CD4-positive, alpha-beta T cell (primary cell): ENCODE data around the gene DTL. TPM values are rescaled to one million over a fixed set of nuclear protein-coding genes. Genes with fewer than 3 reads are reported as not detected.

Experiments used
- ATAC-seq: fragments of 200-7000 bp; cut with Tn5 transposase; one replicate; pipeline ENCODE4 v1.10.0; 2022; ENCODE audit warnings: mild to moderate bottlenecking; ENCODE audit not compliant: poor library complexity
- CTCF ChIA-PET: fragments of 350-600 bp; sonication (Branson Sonifier 250); formaldehyde crosslinking; loops from one replicate; lab custom pipeline; 2021; ENCODE audit warnings: antibody characterized with exemption, inconsistent platforms; lab: Charles Lee
- POLR2A ChIA-PET: fragments of 350-600 bp; sonication (Branson Sonifier 250); formaldehyde crosslinking; loops from one replicate; lab custom pipeline; 2021; ENCODE audit warnings: antibody characterized with exemption, inconsistent platforms; lab: Charles Lee
- DNase-seq, 14 experiments: peaks; one replicate each; pipeline ENCODE4 v3.0.0-alpha.2; 2013 to 2020; ENCODE audit warnings: mixed read lengths in 2 of 14
- H3K27ac ChIP-seq, 2 donors: one replicate each; pipeline versions ENCODE4 v1.5.1 to v1.7.0; 2013; ENCODE audit warnings: low read length in 2 of 2, low read depth in 1 of 2, mild to moderate bottlenecking in 1 of 2
- H3K27me3 ChIP-seq, 2 experiments: 1 replicate in 1 of 2; 2 replicates in 1 of 2; pipeline versions ENCODE4 v1.6.1 to v1.7.0; 2013; ENCODE audit warnings: low read length in 2 of 2, control low read depth in 1 of 2, mild to moderate bottlenecking in 1 of 2, moderate library complexity in 1 of 2; ENCODE audit not compliant: insufficient read depth in 2 of 2, control insufficient read depth in 1 of 2
- H3K36me3 ChIP-seq: one replicate; pipeline ENCODE4 v1.6.1; 2013; ENCODE audit warnings: low read length, control low read depth; ENCODE audit not compliant: insufficient read depth
- H3K4me1 ChIP-seq: one replicate; pipeline ENCODE4 v1.6.1; 2013; ENCODE audit warnings: low read length, control low read depth; ENCODE audit not compliant: insufficient read depth
- H3K4me3 ChIP-seq: one replicate; pipeline ENCODE4 v1.5.1; 2013; ENCODE audit warnings: mild to moderate bottlenecking, low read length, moderate library complexity
- H3K9me3 ChIP-seq, 2 experiments: 1 replicate in 1 of 2; 2 replicates in 1 of 2; pipeline versions ENCODE4 v1.6.1 to v1.7.0; 2013; ENCODE audit warnings: low read length in 2 of 2, mild to moderate bottlenecking in 2 of 2, control low read depth in 1 of 2, moderate library complexity in 1 of 2; ENCODE audit not compliant: control insufficient read depth in 1 of 2, insufficient read depth in 1 of 2
- H3K27ac Mint-ChIP-seq: one replicate; pipeline ENCODE4 v1.8.0; 2020; ENCODE audit warnings: mixed read lengths
- H3K27me3 Mint-ChIP-seq: one replicate; pipeline ENCODE4 v1.8.0; 2021; ENCODE audit warnings: mixed read lengths
- H3K36me3 Mint-ChIP-seq: one replicate; pipeline ENCODE4 v1.8.0; 2021; ENCODE audit warnings: low read depth, mixed read lengths
- H3K4me1 Mint-ChIP-seq: one replicate; pipeline ENCODE4 v1.8.0; 2021; ENCODE audit warnings: low read depth, mixed read lengths
- H3K4me3 Mint-ChIP-seq: one replicate; pipeline ENCODE4 v1.8.0; 2020; ENCODE audit warnings: mild to moderate bottlenecking, mixed read lengths
- H3K9me3 Mint-ChIP-seq: one replicate; pipeline ENCODE4 v1.8.0; 2020; ENCODE audit warnings: mixed read lengths
- intact Hi-C, 2 experiments: fragments of 100-400 bp; cut with DNase I in 1 of 2; cut with micrococcal nuclease in 1 of 2; formaldehyde crosslinking; loops; one replicate each; pipeline versions ENCODE4 v1.15.1 to v1.9.0; 2023 to 2025; cut with DNase I, micrococcal nuclease
- total RNA-seq, 174 experiments: library from RNA in 2 of 174; stranded (reverse) in 2 of 174; gene quantifications; one replicate each; pipeline ENCODE4 v1.2.3 and lab custom pipeline; 2021 to 2026
- TF ChIP-seq, protein P1 (sequence below): fragments of 200-600 bp; IDR thresholded peaks from one replicate; pipeline ENCODE4 v1.8.0; 2022; ENCODE audit warnings: antibody characterized with exemption, mild to moderate bottlenecking

Gene DTL
- total RNA-seq, 2 experiments from 2014 or later, result 0.49 to 0.64 TPM

- POLR2A ChIA-PET, result interaction anchor here (0.7 to 0.9 kb wide), 2 partner anchors 9 to 10 kb away, joined by 3 to 4 read pairs; no protein-coding TSS in a partner anchor
- no peak overlapping the region for H3K27ac ChIP-seq
- ATAC-seq, result no peak
- H3K36me3 ChIP-seq, result no peaks in the 10 kb centered on the region
- no peaks in the 10 kb centered on the region for H3K4me1 ChIP-seq
- H3K4me3 ChIP-seq, result no peak overlapping the region
- no peak overlapping the region for H3K4me3 Mint-ChIP-seq
- no peaks in the 10 kb centered on the region for H3K9me3 ChIP-seq
- H3K27me3 Mint-ChIP-seq, result no peaks in the 10 kb centered on the region
- H3K27ac Mint-ChIP-seq, result no peak overlapping the region
- no peaks in the 10 kb centered on the region for H3K36me3 Mint-ChIP-seq
- intact Hi-C loops, result no loop called here
- TF ChIP-seq, protein P1, sequence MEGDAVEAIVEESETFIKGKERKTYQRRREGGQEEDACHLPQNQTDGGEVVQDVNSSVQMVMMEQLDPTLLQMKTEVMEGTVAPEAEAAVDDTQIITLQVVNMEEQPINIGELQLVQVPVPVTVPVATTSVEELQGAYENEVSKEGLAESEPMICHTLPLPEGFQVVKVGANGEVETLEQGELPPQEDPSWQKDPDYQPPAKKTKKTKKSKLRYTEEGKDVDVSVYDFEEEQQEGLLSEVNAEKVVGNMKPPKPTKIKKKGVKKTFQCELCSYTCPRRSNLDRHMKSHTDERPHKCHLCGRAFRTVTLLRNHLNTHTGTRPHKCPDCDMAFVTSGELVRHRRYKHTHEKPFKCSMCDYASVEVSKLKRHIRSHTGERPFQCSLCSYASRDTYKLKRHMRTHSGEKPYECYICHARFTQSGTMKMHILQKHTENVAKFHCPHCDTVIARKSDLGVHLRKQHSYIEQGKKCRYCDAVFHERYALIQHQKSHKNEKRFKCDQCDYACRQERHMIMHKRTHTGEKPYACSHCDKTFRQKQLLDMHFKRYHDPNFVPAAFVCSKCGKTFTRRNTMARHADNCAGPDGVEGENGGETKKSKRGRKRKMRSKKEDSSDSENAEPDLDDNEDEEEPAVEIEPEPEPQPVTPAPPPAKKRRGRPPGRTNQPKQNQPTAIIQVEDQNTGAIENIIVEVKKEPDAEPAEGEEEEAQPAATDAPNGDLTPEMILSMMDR, result no peak
- H3K4me1 Mint-ChIP-seq, result no peaks in the 10 kb centered on the region
- CTCF ChIA-PET, result no interaction called here
- no peaks in the 10 kb centered on the region for H3K27me3 ChIP-seq
- DNase-seq, result no peak
- no peaks in the 10 kb centered on the region for H3K9me3 Mint-ChIP-seq
These were observed 97.8 kb downstream of the DTL start for GRCh38 chr1:212133319-212133718.

- Histone ChIP-seq H3K27me3 (no peaks in the 10 kb centered on the region), H3K9me3 (no peaks in the 10 kb centered on the region), H3K4me1 (no peaks in the 10 kb centered on the region), H3K4me3 (no peak overlapping the region), H3K36me3 (no peaks in the 10 kb centered on the region), H3K27ac (no peak overlapping the region)
- TF ChIP-seq, protein P1, result no peak
- Mint-ChIP-seq H3K36me3 (no peaks in the 10 kb centered on the region), H3K4me3 (no peak overlapping the region), H3K27me3 (no peaks in the 10 kb centered on the region), H3K9me3 (no peaks in the 10 kb centered on the region), H3K27ac (no peak overlapping the region), H3K4me1 (no peaks in the 10 kb centered on the region)
- intact Hi-C loops, result no loop called here
- CTCF ChIA-PET, result no interaction called here
- ATAC-seq, result no peak
- POLR2A ChIA-PET, result no interaction called here
- no peak for DNase-seq
These were observed 99.6 kb downstream of the DTL start for GRCh38 chr1:212135166-212135565.

DNA sequence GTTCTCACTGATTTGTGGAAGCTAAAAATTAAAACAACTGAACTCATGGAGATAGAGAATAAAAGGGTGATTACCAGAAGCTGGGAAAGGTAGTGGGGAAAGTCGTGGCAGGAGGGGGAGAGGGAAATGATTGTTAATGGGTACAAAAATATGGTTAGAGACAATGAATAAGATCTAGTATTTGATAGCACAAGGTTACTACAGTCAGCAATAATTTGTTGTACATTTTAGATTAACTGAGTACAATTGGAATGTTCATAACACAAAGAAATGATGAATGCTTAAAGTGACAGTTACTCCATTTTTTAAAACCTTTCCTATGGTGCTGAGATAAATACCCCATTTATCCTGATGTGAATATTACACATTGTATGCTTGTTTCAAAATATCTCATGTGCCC lies 102.3 kb downstream of the DTL start:
- H3K27me3 ChIP-seq, result no peaks in the 10 kb centered on the region
- H3K36me3 ChIP-seq, result no peaks in the 10 kb centered on the region
- CTCF ChIA-PET, result no interaction called here
- Mint-ChIP-seq H3K27me3 (no peaks in the 10 kb centered on the region), H3K4me3 (no peak overlapping the region), H3K27ac (no peak overlapping the region), H3K36me3 (no peaks in the 10 kb centered on the region), H3K9me3 (no peaks in the 10 kb centered on the region), H3K4me1 (no peaks in the 10 kb centered on the region)
- no peak for ATAC-seq
- POLR2A ChIA-PET, result no interaction called here
- no peaks in the 10 kb centered on the region for H3K9me3 ChIP-seq
- no peak for DNase-seq
- H3K4me1 ChIP-seq, result no peaks in the 10 kb centered on the region
- TF ChIP-seq, protein P1, result no peak
- intact Hi-C loops, result no loop called here
- no peak overlapping the region for H3K27ac ChIP-seq
- no peak overlapping the region for H3K4me3 ChIP-seq
